GM18868 (cell line): ENCODE measurements around the gene OLFM2.
"Not testable (repeated sequence)": the region's sequence is repeated elsewhere in the genome, so short reads cannot be mapped to it uniquely, and the experiment has no call there.

Experiments used
- ATAC-seq: cut with Tn5 transposase; IDR thresholded peaks from one replicate; pipeline ENCODE4 v1.9.1; 2021; ENCODE audit warnings: mild to moderate bottlenecking, moderate library complexity; ENCODE audit not compliant: unreplicated experiment

Gene OLFM2

GRCh38 chr19:9865732-9866501 is 70.4 kb downstream of the OLFM2 start:
- no peak for ATAC-seq

GRCh38 chr19:9863759-9864158 is 72.6 kb downstream of the OLFM2 start:
- no peak for ATAC-seq

GRCh38 chr19:9862938-9863337 is 73.4 kb downstream of the OLFM2 start:
- ATAC-seq, result no peak

DNA sequence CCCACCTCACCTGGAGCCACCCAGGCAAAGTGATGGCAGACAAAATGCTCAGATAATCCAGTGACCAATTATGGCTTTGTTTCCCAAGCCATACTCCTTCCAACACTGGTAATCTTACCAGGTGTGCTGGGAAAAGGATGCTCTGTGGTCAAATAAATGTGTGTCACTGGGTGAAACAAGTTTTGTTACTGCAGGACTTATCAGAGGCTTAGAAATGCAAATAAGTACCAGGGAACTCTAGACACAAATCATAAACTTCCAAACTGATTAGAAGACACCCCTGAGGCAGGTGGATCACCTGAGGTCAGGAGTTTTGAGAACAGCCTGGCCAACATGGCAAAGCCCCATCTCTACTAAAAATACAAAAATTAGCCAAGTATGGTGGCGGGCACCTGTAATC is 74.8 kb downstream of the OLFM2 start:
- ATAC-seq, result no peak

GRCh38 chr19:9860407-9860806 is 75.9 kb downstream of the OLFM2 start:
- no peak for ATAC-seq

DNA sequence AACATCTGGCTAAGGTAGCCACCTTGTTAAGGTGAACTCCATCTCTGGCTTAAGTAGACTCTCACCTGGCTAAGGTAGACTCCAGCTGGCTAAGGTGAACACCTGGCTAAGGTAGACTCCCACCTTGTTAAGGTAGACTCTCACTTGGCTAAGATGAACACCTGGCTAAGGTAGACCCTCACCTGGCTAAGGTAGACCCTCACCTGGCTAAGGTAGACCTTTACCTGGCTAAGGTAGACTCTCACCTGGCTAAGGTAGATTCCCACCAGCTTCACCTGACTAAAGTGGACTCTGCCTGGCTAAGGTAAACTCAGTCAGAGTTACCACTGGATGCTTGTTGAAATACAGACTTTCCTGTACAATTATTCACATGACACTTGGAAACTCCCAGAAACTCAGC is 77.5 kb downstream of the OLFM2 start:
- no peak for ATAC-seq

DNA sequence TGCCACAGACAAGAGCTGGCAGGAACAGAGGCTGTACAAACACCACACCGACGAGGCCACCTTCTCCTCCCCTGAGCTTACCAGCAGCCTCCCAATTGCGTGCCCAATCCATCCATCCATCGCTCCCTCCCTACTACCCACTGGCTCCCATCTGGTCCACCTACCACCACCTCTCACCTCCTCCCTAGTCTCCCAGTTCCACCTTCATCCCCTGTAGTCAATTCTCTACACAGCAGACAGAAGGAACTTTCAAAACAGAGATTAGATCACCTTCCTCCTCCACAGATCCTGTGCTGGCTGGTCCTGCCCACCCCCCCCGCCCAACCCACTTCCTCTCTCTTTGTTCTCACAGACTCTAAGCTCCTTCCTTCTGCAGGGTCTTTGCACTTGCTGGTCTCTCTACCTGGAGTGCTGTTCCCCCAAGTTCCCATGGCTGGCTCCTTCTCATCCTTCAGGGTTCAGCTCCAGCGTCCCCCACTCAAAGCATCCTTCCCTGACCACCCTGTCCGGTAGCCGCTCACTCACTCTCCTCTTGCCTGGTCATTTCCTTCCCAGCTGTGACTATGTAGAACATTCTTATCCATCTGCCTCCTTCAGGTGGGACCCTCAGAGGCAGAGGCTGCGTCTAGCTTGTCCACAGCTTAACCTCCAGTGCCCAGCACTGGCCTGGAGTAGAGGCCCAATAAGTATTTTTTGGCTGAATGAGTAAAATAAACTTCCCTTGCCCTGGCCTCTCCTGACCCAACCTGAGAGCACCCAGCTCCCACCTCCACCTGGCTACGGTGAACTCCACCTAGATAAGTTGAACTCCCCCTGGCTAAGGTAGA is 78.2 kb downstream of the OLFM2 start:
- ATAC-seq, result no peak

GRCh38 chr19:9857076-9857721 is 79.1 kb downstream of the OLFM2 start:
- ATAC-seq, result no peak

DNA sequence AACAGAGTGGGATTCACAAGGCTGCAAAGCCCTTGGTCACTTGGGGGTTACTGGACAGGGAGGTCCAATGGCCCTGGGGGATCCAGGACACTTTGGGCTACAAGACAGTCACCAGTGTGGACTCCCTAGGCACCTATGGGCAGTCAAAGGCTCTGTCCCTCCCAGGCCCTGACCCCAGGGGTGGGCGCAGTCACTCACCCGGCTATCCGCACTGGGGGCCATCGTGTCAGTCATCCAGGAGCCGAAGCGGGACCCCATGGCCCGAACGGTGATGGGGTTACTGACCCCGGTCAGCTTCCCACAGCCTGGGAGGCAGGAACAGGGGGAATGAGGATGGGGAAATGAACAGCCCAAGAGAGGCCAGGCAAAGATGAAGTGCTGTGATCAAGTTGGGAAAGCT is 79.7 kb downstream of the OLFM2 start:
- ATAC-seq, result no peak

DNA sequence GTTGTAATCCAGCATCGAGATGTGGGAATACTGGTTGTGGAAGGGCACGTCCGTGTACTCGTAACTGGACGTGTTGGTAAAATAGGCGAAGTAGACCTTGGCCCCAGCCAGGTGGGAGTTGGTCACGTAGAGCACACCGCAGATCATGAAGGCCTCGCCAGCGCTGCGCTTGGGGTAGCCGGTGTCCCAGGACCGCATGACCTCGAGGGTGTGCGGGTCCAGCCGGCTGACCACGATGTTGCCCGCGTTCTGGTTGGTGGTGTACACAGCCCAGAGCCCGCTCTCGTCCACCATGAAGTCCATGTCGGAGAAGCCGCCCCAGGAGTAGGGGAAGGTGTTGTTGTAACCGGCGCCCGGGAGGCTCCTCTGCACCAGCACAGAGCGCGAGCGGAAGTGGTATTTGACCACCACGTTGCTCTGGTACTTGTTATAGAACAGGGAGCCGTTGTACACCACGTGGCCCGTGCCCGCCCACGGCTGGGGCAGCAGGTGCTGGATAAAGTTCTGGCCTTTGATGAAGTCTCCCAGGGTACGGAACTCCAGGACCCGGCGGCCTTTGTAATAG is 82.0 kb downstream of the OLFM2 start:
- no peak for ATAC-seq

DNA sequence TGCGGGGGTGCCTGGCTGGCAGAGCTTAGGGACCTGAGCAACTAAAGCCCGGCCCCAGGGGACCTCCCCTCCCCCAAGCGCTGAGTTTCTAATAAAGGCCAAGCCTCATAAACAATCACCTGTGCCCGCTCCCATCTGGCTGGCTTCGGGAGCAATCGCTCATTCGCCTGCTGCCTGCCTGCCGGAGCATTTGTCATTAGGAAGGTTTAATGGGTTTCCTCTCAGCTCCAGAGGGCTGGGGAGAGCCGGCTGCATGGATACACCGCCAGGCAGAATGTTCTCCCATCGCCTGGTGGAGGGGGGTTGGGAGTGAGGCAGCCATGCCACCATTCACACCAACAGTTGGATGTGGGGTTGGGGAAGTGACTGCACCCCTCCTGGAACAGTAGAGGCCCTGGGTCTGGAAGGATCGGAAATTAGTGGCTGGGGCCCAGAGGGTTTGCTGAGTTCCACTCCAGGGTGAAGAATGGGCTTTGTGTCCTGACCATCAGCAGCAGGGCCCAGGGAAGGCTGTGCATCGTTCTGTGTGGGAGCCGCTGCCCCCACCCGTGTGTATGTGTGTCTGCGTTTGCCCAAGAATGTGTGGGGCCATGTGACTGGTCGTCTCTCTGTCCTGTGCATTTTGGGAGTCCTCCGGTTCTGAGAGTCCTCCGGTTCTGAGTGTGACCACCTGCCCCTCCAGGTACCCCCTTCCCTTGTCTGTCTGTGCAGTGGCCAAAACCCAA is 85.9 kb downstream of the OLFM2 start:
- ATAC-seq, result no peak

DNA sequence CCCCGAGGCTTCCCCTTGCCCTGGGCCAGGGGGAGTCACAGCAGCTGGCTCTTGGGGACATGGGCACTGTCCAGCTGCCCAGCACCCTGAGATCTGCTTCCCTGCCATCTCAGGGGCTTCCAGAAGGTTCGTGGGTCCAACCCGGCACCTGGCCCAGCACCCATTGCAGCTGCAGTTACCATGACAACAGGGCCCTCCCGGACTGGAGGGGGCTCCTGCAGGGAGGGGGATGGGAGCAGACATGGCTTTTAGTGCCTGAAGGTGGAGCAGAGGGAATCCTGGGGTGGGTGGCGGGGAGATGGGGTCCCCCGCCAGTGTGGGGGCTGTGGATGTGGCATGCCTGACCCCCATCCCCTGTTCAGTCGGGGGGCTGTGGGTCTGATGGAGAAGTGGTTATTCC is 86.5 kb downstream of the OLFM2 start:
- no peak for ATAC-seq

- ATAC-seq, result no peak
Measured at GRCh38 chr19:9848762-9849161, 87.6 kb downstream of the OLFM2 start.

DNA sequence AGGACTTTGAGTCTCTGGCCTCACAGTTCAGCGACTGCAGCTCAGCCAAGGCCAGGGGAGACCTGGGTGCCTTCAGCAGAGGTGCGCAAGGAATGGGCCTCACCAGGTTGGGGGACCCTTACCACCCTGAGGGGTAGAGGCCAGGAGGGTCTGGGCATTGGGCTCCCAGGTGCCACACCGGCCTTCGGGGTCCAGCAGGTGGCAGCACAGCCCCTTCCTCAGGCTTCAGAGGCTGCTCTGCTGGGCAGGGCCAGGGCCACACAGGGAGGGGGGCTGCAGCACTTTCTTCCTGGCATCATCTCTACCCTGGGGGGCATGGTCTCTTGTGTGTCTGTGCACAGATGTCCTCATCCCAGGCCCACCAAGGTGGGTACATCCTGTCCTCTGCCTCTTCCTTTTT is 88.3 kb downstream of the OLFM2 start:
- ATAC-seq, result no peak

DNA sequence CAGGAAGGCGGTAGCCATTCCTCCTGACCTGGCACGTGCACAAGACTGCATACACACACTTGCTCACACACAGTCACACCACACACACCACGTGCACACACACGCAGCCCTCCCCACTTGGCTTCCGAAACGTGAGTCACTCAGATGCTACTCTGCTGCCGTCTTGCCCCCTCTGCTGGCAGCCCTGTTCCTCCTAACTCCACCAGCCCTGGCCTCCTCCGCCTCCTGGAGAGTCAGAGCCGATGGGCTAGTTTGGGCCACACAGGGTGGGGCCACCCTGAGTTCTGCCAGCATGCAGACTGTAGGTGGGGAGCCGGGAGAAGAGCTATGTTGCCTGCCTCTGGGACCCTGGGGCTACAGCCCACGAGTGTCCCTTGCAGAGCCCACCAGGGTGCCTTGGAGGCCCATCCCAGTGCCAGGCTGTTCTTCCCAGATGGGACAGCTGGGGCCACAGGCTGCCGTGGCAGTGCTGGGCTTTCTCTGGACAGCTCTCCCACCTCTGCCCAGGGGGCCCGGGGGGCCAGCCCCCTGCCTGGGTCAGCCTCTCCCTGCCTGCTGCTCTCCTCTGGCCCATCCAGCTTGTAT is 89.1 kb downstream of the OLFM2 start:
- no peak for ATAC-seq

GRCh38 chr19:9843626-9844273 is 92.6 kb downstream of the OLFM2 start:
- ATAC-seq, result not testable (repeated sequence)

- ATAC-seq, result no peak
Measured at GRCh38 chr19:9842834-9843625, 93.3 kb downstream of the OLFM2 start.

GRCh38 chr19:9839415-9839814 is 96.9 kb downstream of the OLFM2 start:
- no peak for ATAC-seq

- no peak for ATAC-seq
Measured at GRCh38 chr19:9838324-9838723, 98.0 kb downstream of the OLFM2 start.
